ENCODE measurements around the gene TENM4.

TENM4 gene

DNA sequence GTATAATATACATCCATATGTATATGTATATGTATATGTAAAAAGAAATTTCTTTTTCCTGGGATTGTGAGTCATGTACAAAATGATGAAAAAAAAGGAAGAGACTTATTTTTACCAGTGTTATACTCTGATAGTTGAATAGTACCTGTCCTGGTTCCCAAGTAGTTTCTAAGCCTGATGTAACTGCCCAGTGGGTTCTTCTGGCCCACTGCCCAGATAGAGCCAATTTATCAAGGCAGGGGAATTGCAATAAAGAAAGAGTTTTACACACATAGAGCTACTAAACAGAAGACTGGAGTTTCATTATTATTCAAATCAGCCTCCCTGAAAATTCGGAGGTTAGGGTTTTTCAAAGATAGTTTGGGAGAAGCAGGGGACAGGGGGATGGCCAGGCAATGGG, 837.0 kb downstream of the TENM4 start:
- no peak for DNase-seq

Data from RPMI8226 (cell line).